SK-N-MC (cell line): ENCODE results near the gene CDK9.

ENCODE experiments used
- EZH2 ChIP-seq: fragments of 200-600 bp; sonication (generic); IDR thresholded peaks from one replicate; pipeline ENCODE4 v1.6.1; 2017; ENCODE audit warnings: antibody characterized with exemption
- POLR2AphosphoS5 ChIP-seq: IDR thresholded peaks from 2 replicates; pipeline ENCODE4 v1.6.1; 2012; ENCODE audit warnings: mild to moderate bottlenecking, low read depth, low read length, borderline replicate concordance

DNA sequence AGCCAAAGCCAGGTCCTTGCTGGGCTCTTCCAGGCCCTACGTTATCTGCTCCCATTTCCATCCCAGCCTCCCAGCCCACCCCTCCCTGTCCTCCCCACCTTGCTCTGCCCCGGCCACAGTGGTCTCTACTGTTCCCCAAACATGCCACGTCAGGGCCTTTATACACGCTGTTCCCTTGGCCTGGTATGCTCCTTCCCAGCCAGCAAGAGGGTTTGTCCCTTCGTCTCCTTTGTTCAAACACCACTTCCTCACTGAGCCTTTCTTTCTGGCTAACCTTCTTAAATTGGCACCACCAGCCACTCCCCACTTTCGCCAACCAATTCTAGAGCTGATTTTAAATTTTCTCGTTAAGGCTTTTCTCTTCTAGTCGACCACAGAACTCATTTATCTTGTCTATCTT is 17.1 kb upstream of the CDK9 start:
- TF ChIP-seq EZH2 (no peak), POLR2AphosphoS5 (no peak)
